K562 (cell line): ENCODE results near the gene CCSER1. TPM values are rescaled to one million over a fixed set of nuclear protein-coding genes. Genes with fewer than 3 reads are reported as not detected.

ENCODE experiments used
- ATAC-seq: fragments of 200-7000 bp; cut with Tn5 transposase; 3 replicates; pipeline ENCODE4 v1.9.1; 2020; ENCODE audit warnings: moderate library complexity
- BruUV-seq: library from RNA; stranded (reverse); fragments of 400-500 nt; replicated peaks from 2 replicates; lab custom pipeline; 2021; lab: Mats Ljungman, UMichigan
- CTCF ChIA-PET: fragments of 300-600 bp; formaldehyde crosslinking; extraction: SDS; loops from one replicate; lab custom pipeline; 2021; ENCODE audit warnings: low intra/inter-chr PET ratio; lab: Yijun Ruan, JAX
- POLR2A ChIA-PET: fragments of 300-600, 350-650 bp; sonication (Branson Sonifier 250); formaldehyde crosslinking; extraction: SDS; loops from one replicate; lab custom pipeline; 2021; ENCODE audit warnings: antibody characterized with exemption, inconsistent platforms; lab: Yijun Ruan, JAX
- DNase-seq, 4 experiments: peaks; one replicate each; pipeline versions ENCODE4 v3.0.0 to v3.0.0-alpha.2; 2011 to 2018; ENCODE audit warnings: low spot score in 3 of 4, mixed read lengths in 3 of 4; ENCODE audit errors: extremely low read depth in 1 of 4
- FAIRE-seq: peaks from 2 replicates; lab custom pipeline; 2011; peaks lifted over from hg19 to GRCh38; lab: Jason Lieb, UNC
- H2AFZ ChIP-seq: 2 replicates; pipeline ENCODE4 v1.6.0; 2011; ENCODE audit warnings: low read depth, low read length, control low read depth, inconsistent platforms
- H3K27ac ChIP-seq: fragments of 200-600 bp; 3 replicates; pipeline ENCODE4 v1.8.0; 2011; ENCODE audit warnings: low read depth, mild to moderate bottlenecking, control low read depth, inconsistent platforms, low read length, moderate library complexity, mixed read lengths; ENCODE audit errors: extremely low read depth
- H3K27me3 ChIP-seq, 2 experiments: fragments of 300-600 bp in 1 of 2; 2 replicates in 1 of 2; 3 replicates in 1 of 2; pipeline versions ENCODE4 v1.6.0 to v1.8.0; 2011; ENCODE audit warnings: inconsistent platforms in 2 of 2, low read length in 2 of 2, mild to moderate bottlenecking in 1 of 2, mixed read lengths in 1 of 2, moderate library complexity in 1 of 2; ENCODE audit not compliant: control insufficient read depth in 2 of 2, insufficient read depth in 2 of 2
- H3K36me3 ChIP-seq: fragments of 300-600 bp; 3 replicates; pipeline ENCODE4 v1.8.0; 2011; ENCODE audit warnings: mild to moderate bottlenecking, low read length, inconsistent platforms; ENCODE audit not compliant: control insufficient read depth, insufficient read depth
- H3K4me1 ChIP-seq, 2 experiments: fragments of 200-600 bp in 1 of 2; replicated peaks in 1 of 2; 2 replicates in 1 of 2; 3 replicates in 1 of 2; pipeline versions ENCODE4 v1.5.1 to v1.8.0; 2011; ENCODE audit warnings: inconsistent platforms in 2 of 2, low read length in 2 of 2, mild to moderate bottlenecking in 1 of 2, mixed read lengths in 1 of 2, moderate library complexity in 1 of 2; ENCODE audit not compliant: control insufficient read depth in 2 of 2, insufficient read depth in 2 of 2
- H3K4me2 ChIP-seq: 2 replicates; pipeline ENCODE4 v1.6.1; 2011; ENCODE audit warnings: low read length, control low read depth, inconsistent platforms, mixed read lengths; ENCODE audit not compliant: insufficient read depth
- H3K4me3 ChIP-seq: fragments of 200-600 bp; sonication (generic), shearing (Covaris generic); 2 replicates; pipeline ENCODE4 v1.5.1; 2016; ENCODE audit warnings: control low read depth, inconsistent platforms
- H3K79me2 ChIP-seq: fragments of 200-600 bp; 3 replicates; pipeline ENCODE4 v1.8.0; 2011; ENCODE audit warnings: low read length, inconsistent platforms; ENCODE audit not compliant: control insufficient read depth, insufficient read depth
- H3K9ac ChIP-seq, 2 experiments: 2 replicates each; pipeline versions ENCODE4 v1.6.0 to v1.6.1; 2011; ENCODE audit warnings: low read depth in 2 of 2, low read length in 2 of 2, control low read depth in 1 of 2, inconsistent platforms in 1 of 2, mild to moderate bottlenecking in 1 of 2, mixed read lengths in 1 of 2; ENCODE audit not compliant: insufficient read depth in 1 of 2
- H3K9me1 ChIP-seq: one replicate; pipeline ENCODE4 v1.6.0; 2011; ENCODE audit warnings: inconsistent platforms, mild to moderate bottlenecking, low read length, moderate library complexity; ENCODE audit not compliant: control insufficient read depth, insufficient read depth
- H3K9me3 ChIP-seq: replicated peaks from 2 replicates; pipeline ENCODE4 v1.5.1; 2011; ENCODE audit warnings: low read depth, low read length, inconsistent platforms; ENCODE audit not compliant: control insufficient read depth, insufficient read depth
- H4K20me1 ChIP-seq: replicated peaks from 2 replicates; pipeline ENCODE4 v1.6.1; 2011; ENCODE audit warnings: low read length, inconsistent platforms, mixed read lengths; ENCODE audit not compliant: control insufficient read depth, insufficient read depth
- ASH1L ChIP-seq: fragments of 450-650 bp; IDR thresholded peaks from 2 replicates; pipeline ENCODE4 v1.6.1; 2018; ENCODE audit warnings: borderline replicate concordance, mild to moderate bottlenecking, low read depth; ENCODE audit not compliant: partially characterized antibody
- HNRNPL ChIP-seq: fragments of 200-400 bp; formaldehyde crosslinking; IDR thresholded peaks from 2 replicates; pipeline ENCODE4 v1.6.1; 2017; ENCODE audit warnings: low read depth, mild to moderate bottlenecking, low read length
- PURB ChIP-seq: sonication (generic); formaldehyde crosslinking; IDR thresholded peaks from 2 replicates; pipeline ENCODE4 v1.9.0; 2021; ENCODE audit warnings: low read depth, mild to moderate bottlenecking, missing genetic modification reagents
- TSC22D4 ChIP-seq: fragments of 450-650 bp; IDR thresholded peaks from 2 replicates; pipeline ENCODE4 v1.6.1; 2016; ENCODE audit warnings: missing genetic modification characterization, missing biosample characterization, control low read depth
- ZC3H11A ChIP-seq: IDR thresholded peaks from 2 replicates; pipeline ENCODE4 v1.6.1; 2012; ENCODE audit warnings: low read depth, low read length, improper control_type of control experiment
- WGBS: fragments of 100-300 bp; shearing (Covaris generic); methylation state at CpG from one replicate; pipeline ENCODE4 v1.1.6; 2016; ENCODE audit warnings: low coverage, mixed read lengths; ENCODE audit not compliant: insufficient coverage; ENCODE audit errors: missing lambda C conversion rate; 5-methylcytosine and 5-hydroxymethylcytosine counted together
- in situ Hi-C: fragments of 300-500 bp; cut with MboI; formaldehyde crosslinking; loops from 4 replicates; pipeline ENCODE4 v1.15.0; 2018; ENCODE audit warnings: inconsistent platforms, mixed read lengths
- intact Hi-C: fragments of 100-400 bp; cut with micrococcal nuclease; formaldehyde crosslinking; loops from 2 replicates; pipeline ENCODE4 v1.14.2; 2022
- polyA plus RNA-seq, 8 experiments: library from polyadenylated mRNA; depleted of rRNA in 4 of 8; stranded (reverse) in 5 of 8; unstranded in 3 of 8; fragments of >200 nt; fragmentation: Nextera tagmentation in 2 of 8; fragmentation: Illumina TruSeq in 1 of 8; extraction: Ambion mirVana in 2 of 8; extraction: Trizol in 1 of 8; gene quantifications; 2 replicates each; pipeline versions ENCODE4 v1.2.1 to v1.2.3, GENCODE V29; 2011 to 2014; ENCODE audit warnings: inconsistent platforms in 1 of 8, missing spikeins in 1 of 8
- total RNA-seq, 7 experiments: library from RNA; depleted of rRNA in 6 of 7; stranded (reverse); fragments of >200 nt in 6 of 7; fragmentation: Illumina TruSeq in 2 of 7; extraction: Trizol in 2 of 7; gene quantifications; 2 replicates each; pipeline versions ENCODE4 v1.2.1 to v1.2.3, GENCODE V29; 2011 to 2021; ENCODE audit warnings: low replicate concordance in 1 of 7
- TF ChIP-seq, protein P1 (sequence below), 2 experiments: fragments of 450-650 bp; formaldehyde crosslinking in 1 of 2; IDR thresholded peaks; 2 replicates each; pipeline versions ENCODE4 v1.4.0 to v1.6.1; 2014 to 2020; ENCODE audit warnings: mild to moderate bottlenecking in 2 of 2, borderline replicate concordance in 1 of 2, low read depth in 1 of 2
- TF ChIP-seq, protein P2 (sequence below): fragments of 450-650 bp; formaldehyde crosslinking; IDR thresholded peaks from 2 replicates; pipeline ENCODE4 v1.4.0; 2022; ENCODE audit warnings: missing genetic modification characterization
- TF ChIP-seq, protein P3 (sequence below): sonication (generic); formaldehyde crosslinking; IDR thresholded peaks from 2 replicates; pipeline ENCODE4 v1.8.1; 2023; ENCODE audit warnings: missing genetic modification reagents, mild to moderate bottlenecking, borderline replicate concordance

The CCSER1 gene
- total and polyA plus RNA-seq, 9 of the 15 experiments (the other 6 are each of a cell fraction or from before 2014, with no cell fraction given) = not detected

DNA sequence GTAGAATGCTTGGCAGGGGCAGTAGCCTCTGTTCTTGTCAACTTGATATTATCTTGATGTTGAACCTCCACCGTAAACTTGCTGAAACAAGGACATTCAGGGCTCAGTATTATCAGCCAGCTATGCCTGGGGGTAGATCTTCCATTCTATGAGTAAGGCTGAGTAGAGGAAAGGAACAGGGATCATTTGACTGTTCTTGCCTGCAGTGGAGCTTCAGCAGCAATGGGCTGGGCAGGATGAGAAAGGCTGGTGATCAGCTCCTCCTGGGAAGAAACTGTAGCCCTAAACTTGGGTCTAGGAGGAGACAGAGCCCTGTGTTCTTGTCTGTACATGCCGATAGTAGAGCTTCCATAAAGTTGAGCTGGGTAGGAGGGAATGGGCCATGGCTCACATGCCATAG, 127.2 kb downstream of the CCSER1 start:
- H4K20me1 ChIP-seq = no peaks in the 10 kb centered on the region
- no peak overlapping the region for H3K4me2 ChIP-seq
- CTCF ChIA-PET = no interaction called here
- no TSS peak for BruUV-seq
- no peaks in the 10 kb centered on the region for H3K27me3 ChIP-seq
- no peaks in the 10 kb centered on the region for H3K4me1 ChIP-seq
- no peak for ATAC-seq
- no peaks in the 10 kb centered on the region for H3K9me3 ChIP-seq
- no peak for FAIRE-seq
- H3K9me1 ChIP-seq = no peaks in the 10 kb centered on the region
- 0% methylated on average over 2 of the region's 2 CpGs for WGBS
- POLR2A ChIA-PET = no interaction called here
- no peak overlapping the region for H3K4me3 ChIP-seq
- no peaks in the 10 kb centered on the region for H3K36me3 ChIP-seq
- H3K9ac ChIP-seq = no peak overlapping the region
- in situ Hi-C loops (no loop called here), intact Hi-C loops (no loop called here)
- H3K27ac ChIP-seq = no peak overlapping the region
- no peaks in the 10 kb centered on the region for H3K79me2 ChIP-seq
- DNase-seq = no peak
- no peak overlapping the region for H2AFZ ChIP-seq
- TF ChIP-seq, protein P1, sequence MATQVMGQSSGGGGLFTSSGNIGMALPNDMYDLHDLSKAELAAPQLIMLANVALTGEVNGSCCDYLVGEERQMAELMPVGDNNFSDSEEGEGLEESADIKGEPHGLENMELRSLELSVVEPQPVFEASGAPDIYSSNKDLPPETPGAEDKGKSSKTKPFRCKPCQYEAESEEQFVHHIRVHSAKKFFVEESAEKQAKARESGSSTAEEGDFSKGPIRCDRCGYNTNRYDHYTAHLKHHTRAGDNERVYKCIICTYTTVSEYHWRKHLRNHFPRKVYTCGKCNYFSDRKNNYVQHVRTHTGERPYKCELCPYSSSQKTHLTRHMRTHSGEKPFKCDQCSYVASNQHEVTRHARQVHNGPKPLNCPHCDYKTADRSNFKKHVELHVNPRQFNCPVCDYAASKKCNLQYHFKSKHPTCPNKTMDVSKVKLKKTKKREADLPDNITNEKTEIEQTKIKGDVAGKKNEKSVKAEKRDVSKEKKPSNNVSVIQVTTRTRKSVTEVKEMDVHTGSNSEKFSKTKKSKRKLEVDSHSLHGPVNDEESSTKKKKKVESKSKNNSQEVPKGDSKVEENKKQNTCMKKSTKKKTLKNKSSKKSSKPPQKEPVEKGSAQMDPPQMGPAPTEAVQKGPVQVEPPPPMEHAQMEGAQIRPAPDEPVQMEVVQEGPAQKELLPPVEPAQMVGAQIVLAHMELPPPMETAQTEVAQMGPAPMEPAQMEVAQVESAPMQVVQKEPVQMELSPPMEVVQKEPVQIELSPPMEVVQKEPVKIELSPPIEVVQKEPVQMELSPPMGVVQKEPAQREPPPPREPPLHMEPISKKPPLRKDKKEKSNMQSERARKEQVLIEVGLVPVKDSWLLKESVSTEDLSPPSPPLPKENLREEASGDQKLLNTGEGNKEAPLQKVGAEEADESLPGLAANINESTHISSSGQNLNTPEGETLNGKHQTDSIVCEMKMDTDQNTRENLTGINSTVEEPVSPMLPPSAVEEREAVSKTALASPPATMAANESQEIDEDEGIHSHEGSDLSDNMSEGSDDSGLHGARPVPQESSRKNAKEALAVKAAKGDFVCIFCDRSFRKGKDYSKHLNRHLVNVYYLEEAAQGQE (IDR thresholded peaks at IDR 0.05; ENCODE audit: borderline replicate concordance) = no peak
- TF ChIP-seq, protein P1 (CRISPR knock-in tag; IDR thresholded peaks at IDR 0.05; ENCODE audit: low read depth) = no peak
- TF ChIP-seq, protein P2, sequence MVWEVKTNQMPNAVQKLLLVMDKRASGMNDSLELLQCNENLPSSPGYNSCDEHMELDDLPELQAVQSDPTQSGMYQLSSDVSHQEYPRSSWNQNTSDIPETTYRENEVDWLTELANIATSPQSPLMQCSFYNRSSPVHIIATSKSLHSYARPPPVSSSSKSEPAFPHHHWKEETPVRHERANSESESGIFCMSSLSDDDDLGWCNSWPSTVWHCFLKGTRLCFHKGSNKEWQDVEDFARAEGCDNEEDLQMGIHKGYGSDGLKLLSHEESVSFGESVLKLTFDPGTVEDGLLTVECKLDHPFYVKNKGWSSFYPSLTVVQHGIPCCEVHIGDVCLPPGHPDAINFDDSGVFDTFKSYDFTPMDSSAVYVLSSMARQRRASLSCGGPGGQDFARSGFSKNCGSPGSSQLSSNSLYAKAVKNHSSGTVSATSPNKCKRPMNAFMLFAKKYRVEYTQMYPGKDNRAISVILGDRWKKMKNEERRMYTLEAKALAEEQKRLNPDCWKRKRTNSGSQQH (CRISPR knock-in tag) = no peak
- TF ChIP-seq ASH1L (no peak), HNRNPL (no peak), TSC22D4 (tag) (no peak), PURB (no peak), ZC3H11A (no peak)
- TF ChIP-seq, protein P3, sequence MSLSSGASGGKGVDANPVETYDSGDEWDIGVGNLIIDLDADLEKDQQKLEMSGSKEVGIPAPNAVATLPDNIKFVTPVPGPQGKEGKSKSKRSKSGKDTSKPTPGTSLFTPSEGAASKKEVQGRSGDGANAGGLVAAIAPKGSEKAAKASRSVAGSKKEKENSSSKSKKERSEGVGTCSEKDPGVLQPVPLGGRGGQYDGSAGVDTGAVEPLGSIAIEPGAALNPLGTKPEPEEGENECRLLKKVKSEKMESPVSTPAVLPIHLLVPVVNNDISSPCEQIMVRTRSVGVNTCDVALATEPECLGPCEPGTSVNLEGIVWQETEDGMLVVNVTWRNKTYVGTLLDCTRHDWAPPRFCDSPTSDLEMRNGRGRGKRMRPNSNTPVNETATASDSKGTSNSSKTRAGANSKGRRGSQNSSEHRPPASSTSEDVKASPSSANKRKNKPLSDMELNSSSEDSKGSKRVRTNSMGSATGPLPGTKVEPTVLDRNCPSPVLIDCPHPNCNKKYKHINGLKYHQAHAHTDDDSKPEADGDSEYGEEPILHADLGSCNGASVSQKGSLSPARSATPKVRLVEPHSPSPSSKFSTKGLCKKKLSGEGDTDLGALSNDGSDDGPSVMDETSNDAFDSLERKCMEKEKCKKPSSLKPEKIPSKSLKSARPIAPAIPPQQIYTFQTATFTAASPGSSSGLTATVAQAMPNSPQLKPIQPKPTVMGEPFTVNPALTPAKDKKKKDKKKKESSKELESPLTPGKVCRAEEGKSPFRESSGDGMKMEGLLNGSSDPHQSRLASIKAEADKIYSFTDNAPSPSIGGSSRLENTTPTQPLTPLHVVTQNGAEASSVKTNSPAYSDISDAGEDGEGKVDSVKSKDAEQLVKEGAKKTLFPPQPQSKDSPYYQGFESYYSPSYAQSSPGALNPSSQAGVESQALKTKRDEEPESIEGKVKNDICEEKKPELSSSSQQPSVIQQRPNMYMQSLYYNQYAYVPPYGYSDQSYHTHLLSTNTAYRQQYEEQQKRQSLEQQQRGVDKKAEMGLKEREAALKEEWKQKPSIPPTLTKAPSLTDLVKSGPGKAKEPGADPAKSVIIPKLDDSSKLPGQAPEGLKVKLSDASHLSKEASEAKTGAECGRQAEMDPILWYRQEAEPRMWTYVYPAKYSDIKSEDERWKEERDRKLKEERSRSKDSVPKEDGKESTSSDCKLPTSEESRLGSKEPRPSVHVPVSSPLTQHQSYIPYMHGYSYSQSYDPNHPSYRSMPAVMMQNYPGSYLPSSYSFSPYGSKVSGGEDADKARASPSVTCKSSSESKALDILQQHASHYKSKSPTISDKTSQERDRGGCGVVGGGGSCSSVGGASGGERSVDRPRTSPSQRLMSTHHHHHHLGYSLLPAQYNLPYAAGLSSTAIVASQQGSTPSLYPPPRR = no peak
